K562 (cell line): ENCODE measurements around the gene HOXA10. TPM values are rescaled to one million over a fixed set of nuclear protein-coding genes. Genes with fewer than 3 reads are reported as not detected.

Source experiments
- ATAC-seq: fragments of 200-7000 bp; cut with Tn5 transposase; 3 replicates; pipeline ENCODE4 v1.9.1; 2020; ENCODE audit warnings: moderate library complexity
- BruUV-seq: library from RNA; stranded (reverse); fragments of 400-500 nt; replicated peaks from 2 replicates; lab custom pipeline; 2021; lab: Mats Ljungman, UMichigan
- CTCF ChIA-PET: fragments of 300-600 bp; formaldehyde crosslinking; extraction: SDS; loops from one replicate; lab custom pipeline; 2021; ENCODE audit warnings: low intra/inter-chr PET ratio; lab: Yijun Ruan, JAX
- POLR2A ChIA-PET: fragments of 300-600, 350-650 bp; sonication (Branson Sonifier 250); formaldehyde crosslinking; extraction: SDS; loops from one replicate; lab custom pipeline; 2021; ENCODE audit warnings: antibody characterized with exemption, inconsistent platforms; lab: Yijun Ruan, JAX
- DNase-seq, 4 experiments: peaks; one replicate each; pipeline versions ENCODE4 v3.0.0 to v3.0.0-alpha.2; 2011 to 2018; ENCODE audit warnings: low spot score in 3 of 4, mixed read lengths in 3 of 4; ENCODE audit errors: extremely low read depth in 1 of 4
- FAIRE-seq: peaks from 2 replicates; lab custom pipeline; 2011; peaks lifted over from hg19 to GRCh38; lab: Jason Lieb, UNC
- H2AFZ ChIP-seq: 2 replicates; pipeline ENCODE4 v1.6.0; 2011; ENCODE audit warnings: low read depth, low read length, control low read depth, inconsistent platforms
- H3K27ac ChIP-seq: fragments of 200-600 bp; 3 replicates; pipeline ENCODE4 v1.8.0; 2011; ENCODE audit warnings: low read depth, mild to moderate bottlenecking, control low read depth, inconsistent platforms, low read length, moderate library complexity, mixed read lengths; ENCODE audit errors: extremely low read depth
- H3K27me3 ChIP-seq, 2 experiments: fragments of 300-600 bp in 1 of 2; 2 replicates in 1 of 2; 3 replicates in 1 of 2; pipeline versions ENCODE4 v1.6.0 to v1.8.0; 2011; ENCODE audit warnings: inconsistent platforms in 2 of 2, low read length in 2 of 2, mild to moderate bottlenecking in 1 of 2, mixed read lengths in 1 of 2, moderate library complexity in 1 of 2; ENCODE audit not compliant: control insufficient read depth in 2 of 2, insufficient read depth in 2 of 2
- H3K36me3 ChIP-seq: fragments of 300-600 bp; 3 replicates; pipeline ENCODE4 v1.8.0; 2011; ENCODE audit warnings: mild to moderate bottlenecking, low read length, inconsistent platforms; ENCODE audit not compliant: control insufficient read depth, insufficient read depth
- H3K4me1 ChIP-seq, 2 experiments: fragments of 200-600 bp in 1 of 2; replicated peaks in 1 of 2; 2 replicates in 1 of 2; 3 replicates in 1 of 2; pipeline versions ENCODE4 v1.5.1 to v1.8.0; 2011; ENCODE audit warnings: inconsistent platforms in 2 of 2, low read length in 2 of 2, mild to moderate bottlenecking in 1 of 2, mixed read lengths in 1 of 2, moderate library complexity in 1 of 2; ENCODE audit not compliant: control insufficient read depth in 2 of 2, insufficient read depth in 2 of 2
- H3K4me2 ChIP-seq: 2 replicates; pipeline ENCODE4 v1.6.1; 2011; ENCODE audit warnings: low read length, control low read depth, inconsistent platforms, mixed read lengths; ENCODE audit not compliant: insufficient read depth
- H3K4me3 ChIP-seq: fragments of 200-600 bp; sonication (generic), shearing (Covaris generic); 2 replicates; pipeline ENCODE4 v1.5.1; 2016; ENCODE audit warnings: control low read depth, inconsistent platforms
- H3K79me2 ChIP-seq: fragments of 200-600 bp; 3 replicates; pipeline ENCODE4 v1.8.0; 2011; ENCODE audit warnings: low read length, inconsistent platforms; ENCODE audit not compliant: control insufficient read depth, insufficient read depth
- H3K9ac ChIP-seq, 2 experiments: 2 replicates each; pipeline versions ENCODE4 v1.6.0 to v1.6.1; 2011; ENCODE audit warnings: low read depth in 2 of 2, low read length in 2 of 2, control low read depth in 1 of 2, inconsistent platforms in 1 of 2, mild to moderate bottlenecking in 1 of 2, mixed read lengths in 1 of 2; ENCODE audit not compliant: insufficient read depth in 1 of 2
- H3K9me1 ChIP-seq: one replicate; pipeline ENCODE4 v1.6.0; 2011; ENCODE audit warnings: inconsistent platforms, mild to moderate bottlenecking, low read length, moderate library complexity; ENCODE audit not compliant: control insufficient read depth, insufficient read depth
- H3K9me3 ChIP-seq: replicated peaks from 2 replicates; pipeline ENCODE4 v1.5.1; 2011; ENCODE audit warnings: low read depth, low read length, inconsistent platforms; ENCODE audit not compliant: control insufficient read depth, insufficient read depth
- H4K20me1 ChIP-seq: replicated peaks from 2 replicates; pipeline ENCODE4 v1.6.1; 2011; ENCODE audit warnings: low read length, inconsistent platforms, mixed read lengths; ENCODE audit not compliant: control insufficient read depth, insufficient read depth
- CHD4 ChIP-seq: fragments of 200-600 bp; sonication (generic); IDR thresholded peaks from 3 replicates; pipeline ENCODE4 v1.6.1; 2012; ENCODE audit warnings: low read depth, mild to moderate bottlenecking, mixed read lengths, low read length, inconsistent platforms; ENCODE audit not compliant: insufficient read depth, insufficient replicate concordance, poor library complexity, severe bottlenecking
- MAFF ChIP-seq: IDR thresholded peaks from 2 replicates; pipeline ENCODE4 v1.6.1; 2012; ENCODE audit warnings: low read length, improper control_type of control experiment
- NR1H2 ChIP-seq: sonication (generic); formaldehyde crosslinking; IDR thresholded peaks from 2 replicates; pipeline ENCODE4 v1.4.0; 2020; ENCODE audit warnings: mild to moderate bottlenecking, missing genetic modification reagents
- NR4A1 ChIP-seq, 2 experiments: fragments of 250-450 bp in 1 of 2; fragments of 450-650 bp in 1 of 2; sonication (Bioruptor Pico) in 1 of 2; IDR thresholded peaks; 2 replicates each; pipeline versions ENCODE4 v1.4.0 to v1.6.1; 2016 to 2020; ENCODE audit warnings: mild to moderate bottlenecking in 2 of 2, missing compliant biosample characterization in 1 of 2, missing genetic modification characterization in 1 of 2, moderate library complexity in 1 of 2
- RB1 ChIP-seq: fragments of 450-650 bp; IDR thresholded peaks from 2 replicates; pipeline ENCODE4 v1.6.1; 2017; ENCODE audit warnings: low read depth, mild to moderate bottlenecking
- RUNX1 ChIP-seq: sonication (generic); IDR thresholded peaks from 2 replicates; pipeline ENCODE4 v1.6.1; 2016; ENCODE audit warnings: antibody characterized with exemption, low read depth
- SFPQ ChIP-seq: fragments of 200-400 bp; formaldehyde crosslinking; IDR thresholded peaks from 2 replicates; pipeline ENCODE4 v1.6.1; 2017; ENCODE audit warnings: mild to moderate bottlenecking, low read depth, low read length, moderate library complexity
- WGBS: fragments of 100-300 bp; shearing (Covaris generic); methylation state at CpG from one replicate; pipeline ENCODE4 v1.1.6; 2016; ENCODE audit warnings: low coverage, mixed read lengths; ENCODE audit not compliant: insufficient coverage; ENCODE audit errors: missing lambda C conversion rate; 5-methylcytosine and 5-hydroxymethylcytosine counted together
- in situ Hi-C: fragments of 300-500 bp; cut with MboI; formaldehyde crosslinking; loops from 4 replicates; pipeline ENCODE4 v1.15.0; 2018; ENCODE audit warnings: inconsistent platforms, mixed read lengths
- intact Hi-C: fragments of 100-400 bp; cut with micrococcal nuclease; formaldehyde crosslinking; loops from 2 replicates; pipeline ENCODE4 v1.14.2; 2022
- polyA plus RNA-seq, 8 experiments: library from polyadenylated mRNA; depleted of rRNA in 4 of 8; stranded (reverse) in 5 of 8; unstranded in 3 of 8; fragments of >200 nt; fragmentation: Nextera tagmentation in 2 of 8; fragmentation: Illumina TruSeq in 1 of 8; extraction: Ambion mirVana in 2 of 8; extraction: Trizol in 1 of 8; gene quantifications; 2 replicates each; pipeline versions ENCODE4 v1.2.1 to v1.2.3, GENCODE V29; 2011 to 2014; ENCODE audit warnings: inconsistent platforms in 1 of 8, missing spikeins in 1 of 8
- total RNA-seq, 7 experiments: library from RNA; depleted of rRNA in 6 of 7; stranded (reverse); fragments of >200 nt in 6 of 7; fragmentation: Illumina TruSeq in 2 of 7; extraction: Trizol in 2 of 7; gene quantifications; 2 replicates each; pipeline versions ENCODE4 v1.2.1 to v1.2.3, GENCODE V29; 2011 to 2021; ENCODE audit warnings: low replicate concordance in 1 of 7

Gene HOXA10
- total and polyA plus RNA-seq, 9 of the 15 experiments (the other 6 are each of a cell fraction or from before 2014, with no cell fraction given) = not detected

DNA sequence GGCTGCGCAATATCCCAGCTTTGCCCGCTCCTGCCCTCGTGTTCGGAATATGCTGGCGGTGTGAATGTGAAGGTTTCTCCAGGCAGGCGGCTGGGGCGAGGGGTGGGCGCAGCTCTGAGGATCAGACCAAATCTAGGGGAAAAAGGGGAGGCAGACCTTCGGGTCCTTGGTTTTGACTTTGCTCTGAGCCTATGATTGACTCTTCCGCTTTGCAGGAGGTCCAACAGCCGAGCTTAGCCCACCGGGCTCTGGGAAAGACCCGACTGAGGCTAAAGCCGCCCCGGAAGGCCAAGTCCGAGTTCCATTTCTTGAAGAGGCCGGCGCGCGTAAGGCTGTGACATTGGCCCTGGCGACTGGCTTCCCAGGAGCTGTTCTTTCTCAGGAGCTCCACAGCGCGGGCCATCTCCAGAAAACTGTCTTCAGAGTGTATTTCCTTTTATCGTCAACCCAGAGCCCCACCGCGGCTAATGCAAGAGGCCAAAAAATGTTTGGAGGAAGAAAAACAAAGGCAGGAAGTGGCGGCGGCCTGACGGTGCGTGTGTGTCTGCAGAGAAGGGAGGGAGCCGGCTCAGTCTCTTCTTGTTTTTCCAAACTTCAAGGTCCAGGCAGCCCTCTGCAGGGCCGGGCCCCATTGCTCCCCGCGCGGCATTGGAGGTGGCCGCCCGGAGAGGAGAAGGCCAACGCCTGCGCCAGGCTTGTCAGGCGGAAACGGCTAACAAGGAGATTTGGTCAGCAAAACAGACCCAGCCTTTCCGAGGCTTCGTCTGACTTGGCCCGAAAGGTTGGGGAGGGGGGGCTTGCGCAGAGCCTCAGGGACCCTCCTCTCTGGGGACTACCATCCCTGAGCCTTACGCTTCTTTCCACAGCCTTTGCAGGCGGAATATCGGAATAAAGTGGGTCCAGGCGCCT is 14.5 kb upstream of the HOXA10 start:
- in situ Hi-C loops = no loop called here
- no peak for DNase-seq
- intact Hi-C loops = no loop called here
- no peak overlapping the region for H3K9ac ChIP-seq
- no peaks in the 10 kb centered on the region for H4K20me1 ChIP-seq
- H3K9me3 ChIP-seq = no peaks in the 10 kb centered on the region
- CTCF ChIA-PET = no interaction called here
- no peak for FAIRE-seq
- no peak overlapping the region for H2AFZ ChIP-seq
- no peaks in the 10 kb centered on the region for H3K9me1 ChIP-seq
- peaks cover 49 to 81% of the 10 kb centered on the region in 2 experiments for H3K27me3 ChIP-seq
- no peak overlapping the region for H3K4me2 ChIP-seq
- no peaks in the 10 kb centered on the region for H3K79me2 ChIP-seq
- no TSS peak for BruUV-seq
- H3K4me1 ChIP-seq = peaks cover 0 to 30% of the 10 kb centered on the region in 2 experiments; a peak in 2 of 5 replicates
- no peak for ATAC-seq
- POLR2A ChIA-PET = interaction anchor here (0.6 to 2.4 kb wide), 2 partner anchors 7 to 14 kb away, joined by 3 to 6 read pairs; no protein-coding TSS in a partner anchor
- no peak overlapping the region for H3K4me3 ChIP-seq
- H3K36me3 ChIP-seq = no peaks in the 10 kb centered on the region
- TF ChIP-seq SFPQ (no peak), RB1 (no peak), NR1H2 (CRISPR knock-in tag) (no peak), MAFF (no peak), RUNX1 (no peak), CHD4 (no peak), NR4A1 (CRISPR knock-in tag; IDR thresholded peaks at IDR 0.05) (no peak), NR4A1 (tag; IDR thresholded peaks at IDR 0.05) (no peak)
- no peak overlapping the region for H3K27ac ChIP-seq
- WGBS = 12% methylated on average over 43 of the region's 49 CpGs
